HEK293 (cell line): Measurements from ENCODE around the gene SCGB3A1.

Source experiments
- CTCF ChIP-seq: fragments of 450-650 bp; formaldehyde crosslinking; IDR thresholded peaks from 2 replicates; pipeline ENCODE4 v1.5.1; 2016; ENCODE audit warnings: missing biosample characterization, missing genetic modification characterization
- KLF16 ChIP-seq: fragments of 450-650 bp; formaldehyde crosslinking; IDR thresholded peaks from 2 replicates; pipeline ENCODE4 v1.5.1; 2017; ENCODE audit warnings: missing biosample characterization, missing genetic modification characterization
- PRDM1 ChIP-seq: fragments of 450-650 bp; formaldehyde crosslinking; IDR thresholded peaks from 2 replicates; pipeline ENCODE4; 2016; ENCODE audit warnings: missing biosample characterization, missing genetic modification characterization
- REST ChIP-seq: fragments of 450-650 bp; formaldehyde crosslinking; IDR thresholded peaks from 2 replicates; pipeline ENCODE4 v1.5.1; 2016; ENCODE audit warnings: missing biosample characterization, missing genetic modification characterization
- ZBTB17 ChIP-seq: fragments of 450-650 bp; formaldehyde crosslinking; IDR thresholded peaks from 2 replicates; pipeline ENCODE4 v1.5.1; 2016; ENCODE audit warnings: missing biosample characterization, missing genetic modification characterization
- ZBTB7A ChIP-seq: fragments of 450-650 bp; formaldehyde crosslinking; IDR thresholded peaks from 2 replicates; pipeline ENCODE4 v1.5.1; 2016; ENCODE audit warnings: low read depth, missing biosample characterization, missing genetic modification characterization
- ZNF548 ChIP-seq: fragments of 450-650 bp; formaldehyde crosslinking; IDR thresholded peaks from 2 replicates; pipeline ENCODE4 v1.5.1; 2016; ENCODE audit warnings: missing biosample characterization, missing genetic modification characterization
- ZNF639 ChIP-seq: fragments of 450-650 bp; formaldehyde crosslinking; IDR thresholded peaks from 2 replicates; pipeline ENCODE4 v1.5.1; 2016; ENCODE audit warnings: missing biosample characterization, missing genetic modification characterization
- ZNF707 ChIP-seq: fragments of 450-650 bp; formaldehyde crosslinking; IDR thresholded peaks from 2 replicates; pipeline ENCODE4 v1.5.1; 2016; ENCODE audit warnings: missing biosample characterization, missing genetic modification characterization
- ZNF768 ChIP-seq: fragments of 450-650 bp; formaldehyde crosslinking; IDR thresholded peaks from 2 replicates; pipeline ENCODE4 v1.5.1; 2018; ENCODE audit warnings: missing biosample characterization, mild to moderate bottlenecking, missing genetic modification characterization

DNA sequence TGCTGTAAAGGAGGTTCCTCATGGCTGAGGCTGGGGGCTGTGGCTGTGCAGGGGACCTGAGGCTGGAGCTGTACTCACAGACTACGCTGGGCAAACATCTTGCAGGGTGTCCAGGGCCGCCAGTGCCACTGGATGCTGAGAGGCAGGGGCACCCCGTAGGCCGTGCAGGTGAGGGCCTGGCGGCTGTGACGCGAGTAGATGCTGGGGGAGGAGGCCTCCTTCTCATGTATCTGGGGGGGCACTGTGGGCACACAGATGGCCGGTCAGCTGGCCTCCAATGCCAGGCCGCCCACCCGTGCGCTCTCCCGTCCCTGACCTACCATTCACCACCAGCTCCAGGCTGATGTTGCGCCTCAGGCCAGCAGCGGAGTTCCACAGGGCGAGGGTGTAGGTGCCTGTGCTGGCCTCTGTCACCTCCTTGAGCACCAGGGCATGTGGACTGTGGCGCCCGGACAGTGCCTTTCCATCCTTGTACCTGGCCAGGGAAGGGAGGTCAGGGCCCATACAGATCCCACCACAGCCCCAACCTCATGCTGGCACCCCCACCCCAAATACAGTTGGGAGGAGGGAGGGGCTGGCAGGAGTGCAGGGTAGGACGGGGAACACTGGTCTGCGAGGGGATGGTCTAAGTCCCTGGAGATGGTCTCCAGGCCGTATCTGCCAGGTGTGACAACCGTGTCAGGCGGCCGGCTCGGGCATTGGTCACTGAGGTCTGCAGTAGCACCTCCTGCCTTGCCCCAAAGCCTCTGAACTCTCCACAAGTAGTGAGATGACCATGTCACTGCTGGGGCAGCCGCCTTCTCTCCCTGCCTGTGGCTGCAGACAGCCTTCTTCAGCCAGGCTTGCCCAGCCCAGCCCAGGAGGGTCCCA, 34.7 kb upstream of the SCGB3A1 start:
- TF ChIP-seq REST (tag by site-specific recombination) (no peak), ZBTB17 (tag by site-specific recombination) (no peak), CTCF (tag by site-specific recombination) (no peak), ZNF639 (tag by site-specific recombination) (no peak), PRDM1 (no peak), ZNF768 (tag by site-specific recombination) (no peak), ZNF548 (tag by site-specific recombination) (no peak), ZBTB7A (tag by site-specific recombination) (no peak), KLF16 (tag by site-specific recombination) (no peak), ZNF707 (no peak)
